Mesothelial cell of epicardium (in vitro differentiated cells): ENCODE data around the gene SLC16A6. TPM values are rescaled to one million over a fixed set of nuclear protein-coding genes. Genes with fewer than 3 reads are reported as not detected.

Experiments
- DNase-seq, 2 experiments: peaks; one replicate each; pipeline ENCODE4 v3.0.0; 2021; ENCODE audit warnings: low spot score in 2 of 2; ENCODE audit not compliant: unreplicated experiment in 2 of 2
- H3K27ac Mint-ChIP-seq: 2 replicates; pipeline ENCODE4 v1.8.0; 2021; ENCODE audit warnings: mixed read lengths
- H3K27me3 Mint-ChIP-seq: 2 replicates; pipeline ENCODE4 v1.8.0; 2021; ENCODE audit warnings: low read depth, mixed read lengths
- H3K36me3 Mint-ChIP-seq: 2 replicates; pipeline ENCODE4 v1.8.0; 2021; ENCODE audit warnings: mixed read lengths
- H3K4me1 Mint-ChIP-seq: 2 replicates; pipeline ENCODE4 v1.8.0; 2021; ENCODE audit warnings: mixed read lengths
- H3K4me3 Mint-ChIP-seq: 2 replicates; pipeline ENCODE4 v1.8.0; 2021; ENCODE audit warnings: mild to moderate bottlenecking, moderate library complexity, mixed read lengths
- H3K9me3 Mint-ChIP-seq: 2 replicates; pipeline ENCODE4 v1.8.0; 2021; ENCODE audit warnings: mixed read lengths
- CTCF ChIP-seq: fragments of 200-600 bp; sonication (generic); IDR thresholded peaks from one replicate; pipeline ENCODE4 v1.5.0; 2021; ENCODE audit warnings: antibody characterized with exemption; ENCODE audit not compliant: unreplicated experiment
- total RNA-seq: library from RNA; stranded (reverse); gene quantifications from 3 replicates; pipeline ENCODE4 v1.2.1, GENCODE V29; 2021

The SLC16A6 gene
- total RNA-seq, 1 donor from 2014 or later, result 1.3 TPM

- Mint-ChIP-seq H3K4me1 (no peaks in the 10 kb centered on the region), H3K27ac (no peak overlapping the region), H3K9me3 (no peaks in the 10 kb centered on the region), H3K4me3 (no peak overlapping the region), H3K27me3 (no peaks in the 10 kb centered on the region), H3K36me3 (peaks cover 10% of the 10 kb centered on the region)
- DNase-seq, result no peak
- no peak for TF ChIP-seq CTCF
These were observed 16.5 kb upstream of the SLC16A6 start for GRCh38 chr17:68307443-68307842.

- Mint-ChIP-seq H3K4me1 (no peaks in the 10 kb centered on the region), H3K9me3 (no peaks in the 10 kb centered on the region)
- no peak for TF ChIP-seq CTCF
These were observed 15.9 kb upstream of the SLC16A6 start for GRCh38 chr17:68306819-68307218.

GRCh38 chr17:68305142-68305541, 14.2 kb upstream of the SLC16A6 start:
- Mint-ChIP-seq H3K9me3 (no peaks in the 10 kb centered on the region), H3K27me3 (no peaks in the 10 kb centered on the region), H3K27ac (no peak overlapping the region), H3K4me1 (no peaks in the 10 kb centered on the region), H3K4me3 (no peak overlapping the region), H3K36me3 (peaks cover 10% of the 10 kb centered on the region)
- no peak for DNase-seq
- no peak for TF ChIP-seq CTCF

More at GRCh38 chr17:68306819-68307218, 15.9 kb upstream of the SLC16A6 start:
- no peak for DNase-seq
- no peak overlapping the region for H3K4me3 Mint-ChIP-seq
- H3K27me3 Mint-ChIP-seq, result no peaks in the 10 kb centered on the region
- H3K27ac Mint-ChIP-seq, result no peak overlapping the region
- peaks cover 10% of the 10 kb centered on the region for H3K36me3 Mint-ChIP-seq

GRCh38 chr17:68304706-68305105, 13.8 kb upstream of the SLC16A6 start:
- no peak for DNase-seq
- no peaks in the 10 kb centered on the region for H3K9me3 Mint-ChIP-seq
- H3K27me3 Mint-ChIP-seq, result no peaks in the 10 kb centered on the region
- no peak overlapping the region for H3K4me3 Mint-ChIP-seq
- H3K27ac Mint-ChIP-seq, result no peak overlapping the region
- H3K4me1 Mint-ChIP-seq, result no peaks in the 10 kb centered on the region
- no peak for TF ChIP-seq CTCF
- peaks cover 10% of the 10 kb centered on the region for H3K36me3 Mint-ChIP-seq

- H3K9me3 Mint-ChIP-seq, result no peaks in the 10 kb centered on the region
- no peaks in the 10 kb centered on the region for H3K27me3 Mint-ChIP-seq
- DNase-seq, result no peak
- no peak overlapping the region for H3K4me3 Mint-ChIP-seq
- TF ChIP-seq CTCF, result no peak
- H3K4me1 Mint-ChIP-seq, result no peaks in the 10 kb centered on the region
- peaks cover 5% of the 10 kb centered on the region for H3K36me3 Mint-ChIP-seq
- H3K27ac Mint-ChIP-seq, result no peak overlapping the region
These were observed 11.7 kb upstream of the SLC16A6 start for GRCh38 chr17:68302666-68303065.

GRCh38 chr17:68302066-68302564, 11.2 kb upstream of the SLC16A6 start:
- no peak overlapping the region for H3K4me3 Mint-ChIP-seq
- peaks cover 2% of the 10 kb centered on the region for H3K36me3 Mint-ChIP-seq
- H3K27ac Mint-ChIP-seq, result no peak overlapping the region
- H3K9me3 Mint-ChIP-seq, result no peaks in the 10 kb centered on the region
- DNase-seq, result no peak
- no peaks in the 10 kb centered on the region for H3K27me3 Mint-ChIP-seq
- TF ChIP-seq CTCF, result no peak
- H3K4me1 Mint-ChIP-seq, result no peaks in the 10 kb centered on the region
